Embryonic facial prominence (tissue), 1 donor: ENCODE data around the gene FMO4.
"Not testable (repeated sequence)": the region's sequence is repeated elsewhere in the genome, so short reads cannot be mapped to it uniquely, and the experiment has no call there.

Experiments
- DNase-seq: peaks from one replicate; pipeline ENCODE4 v3.0.0-alpha.2; 2016; ENCODE audit errors: extremely low spot score

Gene FMO4, protein sequence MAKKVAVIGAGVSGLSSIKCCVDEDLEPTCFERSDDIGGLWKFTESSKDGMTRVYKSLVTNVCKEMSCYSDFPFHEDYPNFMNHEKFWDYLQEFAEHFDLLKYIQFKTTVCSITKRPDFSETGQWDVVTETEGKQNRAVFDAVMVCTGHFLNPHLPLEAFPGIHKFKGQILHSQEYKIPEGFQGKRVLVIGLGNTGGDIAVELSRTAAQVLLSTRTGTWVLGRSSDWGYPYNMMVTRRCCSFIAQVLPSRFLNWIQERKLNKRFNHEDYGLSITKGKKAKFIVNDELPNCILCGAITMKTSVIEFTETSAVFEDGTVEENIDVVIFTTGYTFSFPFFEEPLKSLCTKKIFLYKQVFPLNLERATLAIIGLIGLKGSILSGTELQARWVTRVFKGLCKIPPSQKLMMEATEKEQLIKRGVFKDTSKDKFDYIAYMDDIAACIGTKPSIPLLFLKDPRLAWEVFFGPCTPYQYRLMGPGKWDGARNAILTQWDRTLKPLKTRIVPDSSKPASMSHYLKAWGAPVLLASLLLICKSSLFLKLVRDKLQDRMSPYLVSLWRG

DNA sequence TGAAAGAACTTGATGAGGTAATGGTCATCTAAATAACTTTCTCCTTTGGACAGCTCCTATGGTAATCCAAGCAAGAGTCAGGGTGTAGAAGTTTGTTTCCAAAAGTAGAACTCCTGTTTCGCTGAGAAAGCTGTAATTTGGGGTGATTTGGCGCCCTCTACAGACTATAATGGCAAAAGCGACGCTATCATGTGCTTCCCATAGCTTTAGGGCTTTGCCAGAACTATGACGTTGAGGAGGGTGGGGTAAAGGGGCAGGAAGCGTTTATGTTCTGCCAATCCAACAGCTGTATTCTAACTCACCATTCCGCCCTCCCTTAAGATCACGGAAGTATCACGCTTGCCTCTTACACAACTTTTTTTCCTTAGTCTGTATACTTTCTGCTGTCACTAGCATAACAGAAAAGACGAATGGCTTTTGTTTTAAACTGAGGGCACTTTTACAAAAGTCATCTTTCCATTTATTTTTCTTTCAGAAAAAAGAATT, at the start of gene FMO4:
Gene FMO4, plus strand, starts transcription at position 349 of the 486 bp plus-strand sequence. CDS start 5,643 bp downstream, outside the sequence.
- DNase-seq, result peak; percentile 99

DNA sequence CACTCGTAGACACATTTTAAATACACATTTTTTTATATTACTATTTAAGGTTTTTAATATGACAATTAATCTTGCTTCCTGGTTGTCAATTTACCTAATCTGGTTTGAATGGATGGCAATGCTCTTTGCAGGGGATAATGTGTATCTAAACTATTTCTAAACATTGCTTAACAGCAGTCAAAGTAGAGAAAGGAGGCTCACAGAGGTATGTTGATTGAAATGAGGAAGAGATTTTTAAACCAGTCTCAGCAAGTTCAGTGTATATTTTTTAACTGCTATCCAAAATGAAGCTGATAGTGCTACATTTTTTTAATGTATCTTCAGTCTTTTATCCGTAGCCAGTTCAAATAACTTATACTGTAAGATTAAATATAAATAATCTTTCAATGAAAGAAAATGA, 48.3 kb upstream of the FMO4 start:
- no peak for DNase-seq

DNA sequence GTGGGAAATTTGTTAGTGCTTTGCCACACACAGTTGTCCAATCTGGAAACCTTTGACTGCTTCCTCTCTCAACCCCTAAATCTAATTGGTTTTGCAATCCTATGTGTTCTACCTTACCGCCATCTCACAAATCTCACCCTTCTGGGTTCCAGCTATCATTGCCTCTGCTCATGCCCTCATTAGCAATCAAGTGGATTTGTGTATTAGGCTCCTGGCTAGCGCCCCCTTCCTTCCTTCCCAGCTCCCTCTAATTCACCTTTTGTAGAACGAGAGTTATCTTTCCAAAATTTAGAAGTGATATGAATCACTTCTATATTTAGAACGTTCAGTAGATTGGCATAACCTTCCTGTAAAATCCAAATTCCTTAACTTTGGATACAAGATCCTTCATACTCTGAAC, 47.1 kb upstream of the FMO4 start:
- no peak for DNase-seq

DNA sequence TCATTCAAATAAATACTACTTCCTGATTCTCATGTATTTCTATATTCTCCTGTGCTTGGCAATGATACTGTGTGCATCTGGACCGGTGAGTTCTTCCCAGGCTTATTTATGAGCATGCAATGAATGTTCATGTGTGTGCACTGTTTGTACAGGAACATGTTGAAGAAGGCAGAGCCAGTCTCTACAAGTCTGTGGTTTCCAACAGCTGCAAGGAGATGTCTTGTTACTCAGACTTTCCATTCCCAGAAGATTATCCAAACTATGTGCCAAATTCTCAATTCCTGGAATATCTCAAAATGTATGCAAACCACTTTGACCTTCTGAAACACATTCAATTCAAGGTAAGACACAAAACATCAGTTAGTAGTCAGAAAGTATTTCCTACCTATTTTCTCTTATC, 46.6 kb upstream of the FMO4 start:
- DNase-seq, result no peak

DNA sequence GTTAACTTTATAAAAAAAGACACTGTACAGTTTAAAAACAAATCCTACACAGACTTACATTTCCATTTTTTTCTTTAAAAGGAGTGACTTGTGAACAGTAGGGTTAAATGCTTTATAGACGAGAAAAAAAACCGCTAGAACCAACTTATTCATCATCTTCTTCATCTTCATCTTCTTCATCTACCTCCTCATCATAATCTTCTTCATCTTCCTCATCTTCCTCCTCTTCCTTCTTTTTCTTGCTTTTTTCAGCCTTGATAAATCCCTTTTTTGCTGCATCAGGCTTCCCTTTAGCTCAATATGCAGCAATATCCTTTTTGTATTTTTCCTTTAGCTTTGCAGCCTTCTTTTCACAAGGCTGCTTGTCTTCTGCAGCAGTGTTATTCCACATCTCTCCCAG, 43.2 kb upstream of the FMO4 start:
- no peak for DNase-seq

DNA sequence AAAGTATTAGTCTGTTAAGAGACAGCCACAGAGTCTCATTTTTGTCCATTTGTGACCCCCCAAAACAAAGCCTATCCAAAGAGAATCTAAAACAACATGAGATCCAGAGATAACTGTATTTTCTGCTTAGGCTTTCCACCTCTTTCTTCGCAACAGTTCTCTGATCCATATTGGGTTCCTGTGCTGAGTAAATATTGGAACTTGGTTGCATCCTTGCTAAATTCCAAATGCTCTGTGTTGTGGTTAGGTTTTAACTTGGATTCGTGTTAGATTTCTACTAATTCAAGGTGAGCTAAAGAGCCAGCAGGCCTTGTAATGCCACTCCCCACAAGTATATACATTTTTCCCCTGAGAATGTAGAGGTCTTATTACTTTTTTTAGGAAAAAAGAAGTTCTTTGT, 36.4 kb upstream of the FMO4 start:
- no peak for DNase-seq

DNA sequence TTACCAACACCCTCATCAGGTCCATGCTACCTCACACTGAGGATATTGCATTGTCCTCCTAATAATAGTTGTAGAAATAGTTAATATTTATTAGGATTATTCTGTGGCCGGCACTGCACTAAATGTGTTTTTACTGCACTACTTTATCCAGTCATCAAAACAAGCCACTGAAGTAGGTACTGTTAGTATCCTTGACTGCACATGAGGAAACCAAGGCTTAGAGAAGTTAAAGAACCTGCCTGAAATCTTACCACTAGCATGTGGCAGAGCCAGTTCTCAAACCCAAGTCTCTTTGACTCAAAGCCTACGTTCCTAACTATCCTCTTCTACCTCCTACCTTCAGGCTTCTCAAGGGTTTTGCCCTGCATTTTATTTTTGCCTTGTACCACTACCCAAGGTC, 34.7 kb upstream of the FMO4 start:
- DNase-seq, result no peak

DNA sequence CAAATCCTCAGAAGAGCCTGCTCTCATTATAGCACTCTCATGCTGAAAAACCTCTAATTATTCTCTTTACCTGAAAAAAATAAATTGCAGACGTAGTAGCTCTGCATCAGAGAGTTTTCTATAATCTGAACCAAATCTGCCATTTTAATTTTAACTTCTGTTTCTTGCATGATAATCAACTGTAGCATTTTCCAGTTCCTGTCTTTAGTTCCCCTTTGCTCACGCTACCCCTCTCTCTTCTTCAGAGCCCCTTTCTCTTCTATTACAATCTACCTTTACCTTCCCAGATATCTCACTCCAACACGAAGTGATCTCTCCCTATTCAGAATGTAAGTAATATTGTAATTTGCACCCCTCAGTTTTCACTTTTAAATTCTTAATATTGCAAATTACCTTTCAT, 34.3 kb upstream of the FMO4 start:
- no peak for DNase-seq

DNA sequence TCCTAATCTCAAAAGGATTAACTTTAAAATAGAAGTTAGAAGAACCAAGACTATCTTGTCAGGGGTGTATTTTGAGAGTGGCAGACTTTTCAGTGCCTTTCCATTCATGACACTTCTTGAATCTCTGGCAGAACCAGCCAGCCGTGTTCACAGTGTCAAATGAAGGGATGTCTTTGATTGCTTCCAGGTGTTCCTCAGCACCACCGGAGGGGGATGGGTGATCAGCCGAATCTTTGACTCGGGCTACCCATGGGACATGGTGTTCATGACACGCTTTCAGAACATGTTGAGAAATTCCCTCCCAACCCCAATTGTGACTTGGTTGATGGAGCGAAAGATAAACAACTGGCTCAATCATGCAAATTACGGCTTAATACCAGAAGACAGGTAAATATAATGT, 33.4 kb upstream of the FMO4 start:
- DNase-seq, result no peak

DNA sequence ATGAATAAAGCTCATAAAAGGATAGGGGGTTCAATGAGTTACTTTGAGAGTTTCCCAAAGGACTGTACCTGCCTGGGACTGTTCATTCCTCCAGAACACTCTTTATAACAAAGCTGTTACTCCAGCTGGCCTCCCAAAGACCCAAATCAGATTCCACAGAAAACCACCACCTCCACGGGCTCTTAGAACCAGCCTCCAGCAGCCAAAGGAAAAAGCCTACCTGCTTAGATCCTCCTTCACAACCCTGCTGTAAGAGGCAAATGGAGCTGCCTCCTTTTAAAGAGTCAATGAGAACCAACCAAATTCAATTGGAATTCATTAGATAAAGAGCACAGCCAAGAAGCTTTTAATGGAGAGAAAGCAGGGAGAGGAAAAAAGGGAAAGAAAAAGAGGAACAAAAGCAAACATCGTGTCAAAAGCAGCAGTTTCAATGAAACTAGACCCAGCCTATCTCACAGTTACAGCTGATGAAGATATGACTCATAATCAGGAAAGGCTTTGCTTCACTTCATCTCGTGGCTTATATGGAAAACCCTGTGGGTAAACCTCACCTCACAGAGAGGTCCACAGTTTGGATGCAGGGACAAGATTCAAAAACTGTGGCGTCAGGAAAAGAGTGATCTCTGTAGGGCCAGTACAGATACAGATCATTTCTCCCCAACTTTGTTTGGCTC, 27.8 kb upstream of the FMO4 start:
- no peak for DNase-seq

DNA sequence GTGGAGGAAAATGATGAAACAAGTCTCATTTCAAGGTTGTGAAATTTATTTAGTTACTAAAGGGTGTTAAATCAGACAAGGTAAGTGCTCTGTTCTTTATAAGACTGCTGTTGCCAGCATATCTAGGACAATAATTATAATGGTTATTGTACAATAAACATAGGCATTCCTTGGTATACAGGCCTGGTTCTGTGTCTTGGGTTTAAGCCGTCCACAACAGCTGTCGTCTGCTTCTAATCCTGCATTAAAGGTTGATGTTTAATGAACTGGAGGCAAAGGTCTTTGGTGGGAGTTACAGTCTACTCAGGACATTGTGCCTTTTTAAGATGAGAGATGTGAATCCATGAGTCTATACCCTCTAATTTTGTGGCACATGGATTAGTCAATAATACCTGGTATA, 23.4 kb upstream of the FMO4 start:
- no peak for DNase-seq

DNA sequence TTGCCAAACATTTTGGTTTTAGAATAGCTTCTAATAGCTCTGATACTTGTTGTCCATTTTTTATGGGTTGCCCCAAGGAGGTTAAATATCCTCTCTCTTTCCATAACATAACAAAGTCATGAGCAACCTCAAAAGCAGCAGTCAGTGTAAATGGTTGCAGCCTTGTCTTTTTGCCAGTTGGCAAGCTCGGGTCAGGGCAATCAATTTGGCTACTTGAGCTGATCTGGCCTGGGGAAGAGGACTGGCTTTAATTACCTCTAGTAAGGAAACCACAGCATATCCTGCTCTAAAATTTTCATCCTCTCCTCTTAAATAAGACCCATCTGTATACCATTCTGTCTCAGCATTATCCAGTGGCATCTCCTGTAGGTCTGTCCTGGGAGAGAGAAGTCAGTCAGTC, 21.2 kb upstream of the FMO4 start:
- DNase-seq, result peak; percentile 22

DNA sequence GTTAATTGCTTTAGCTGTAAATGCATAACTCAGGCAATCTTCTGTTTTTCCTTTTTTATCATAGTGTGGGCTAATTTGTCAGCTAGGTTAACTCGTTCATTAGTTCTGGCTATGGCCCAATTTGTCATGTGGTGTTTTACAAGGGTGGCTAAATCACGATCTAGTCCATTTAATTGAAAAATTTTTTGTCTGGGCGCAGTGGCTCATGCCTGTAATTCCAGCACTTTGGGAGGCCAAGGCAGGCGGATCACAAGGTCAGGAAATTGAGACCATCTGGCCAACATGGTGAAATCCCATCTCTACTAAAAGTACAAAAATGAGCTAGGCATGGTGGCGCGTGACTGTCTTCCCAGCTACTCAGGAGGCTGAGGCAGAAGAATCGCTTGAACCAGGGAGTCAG, 18.6 kb upstream of the FMO4 start:
- DNase-seq, result not testable (repeated sequence)

DNA sequence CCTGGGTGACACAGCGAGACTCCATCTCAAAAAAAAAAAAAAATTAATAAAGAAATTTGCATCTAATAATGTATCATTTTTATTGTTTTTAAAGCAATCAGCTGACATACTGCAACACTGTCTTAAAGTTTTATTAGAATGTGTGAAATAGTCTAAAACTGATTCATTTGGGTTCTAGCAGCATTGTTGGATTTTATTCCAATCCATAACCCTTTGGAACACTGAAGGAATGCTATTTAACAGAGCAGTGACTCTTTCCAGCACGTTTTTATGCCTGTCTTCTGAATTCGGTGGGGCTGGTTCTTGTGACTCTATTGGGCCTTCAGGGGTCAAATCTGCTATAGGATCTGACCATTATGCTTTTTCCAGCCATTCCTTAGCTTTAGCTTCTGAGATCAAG, 18.2 kb upstream of the FMO4 start:
- DNase-seq, result no peak

DNA sequence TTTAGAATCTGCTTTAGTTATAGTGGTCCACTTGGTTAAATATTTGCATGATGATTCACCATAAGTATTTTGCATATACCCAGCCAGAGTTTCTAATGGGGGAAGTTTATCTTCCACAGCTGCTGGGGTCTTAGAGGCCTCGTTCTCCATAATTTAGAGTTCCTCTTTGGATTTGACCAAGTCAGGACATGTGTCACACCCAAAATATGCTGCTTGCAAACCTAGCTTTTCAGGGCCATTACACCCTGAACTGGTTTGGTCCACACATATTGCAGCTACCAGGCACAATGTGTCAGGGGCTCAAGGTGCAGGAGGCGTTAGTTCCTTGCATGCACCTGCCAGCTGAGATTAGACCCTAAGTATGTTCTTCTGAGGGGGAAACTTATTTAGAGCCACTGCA, 17.1 kb upstream of the FMO4 start:
- no peak for DNase-seq

DNA sequence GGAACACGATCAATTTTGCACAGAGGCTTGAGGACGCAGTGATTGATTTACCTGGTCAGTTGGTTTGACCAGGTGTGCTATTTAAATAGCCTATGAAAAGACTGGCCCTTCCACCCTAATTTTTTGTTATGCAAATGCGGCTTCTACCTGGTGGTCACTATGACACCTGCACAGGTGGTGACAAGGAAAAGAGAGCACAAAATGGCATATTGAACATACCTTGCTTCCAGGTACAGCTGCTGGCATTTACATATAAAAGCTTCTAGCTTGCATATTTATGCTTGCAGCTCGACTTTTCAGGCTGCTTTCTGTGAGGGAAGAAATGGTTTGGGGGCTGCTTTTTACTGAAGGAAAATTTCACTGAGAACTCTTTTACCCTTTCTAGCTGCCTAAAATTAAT, 15.3 kb upstream of the FMO4 start:
- DNase-seq, result no peak

DNA sequence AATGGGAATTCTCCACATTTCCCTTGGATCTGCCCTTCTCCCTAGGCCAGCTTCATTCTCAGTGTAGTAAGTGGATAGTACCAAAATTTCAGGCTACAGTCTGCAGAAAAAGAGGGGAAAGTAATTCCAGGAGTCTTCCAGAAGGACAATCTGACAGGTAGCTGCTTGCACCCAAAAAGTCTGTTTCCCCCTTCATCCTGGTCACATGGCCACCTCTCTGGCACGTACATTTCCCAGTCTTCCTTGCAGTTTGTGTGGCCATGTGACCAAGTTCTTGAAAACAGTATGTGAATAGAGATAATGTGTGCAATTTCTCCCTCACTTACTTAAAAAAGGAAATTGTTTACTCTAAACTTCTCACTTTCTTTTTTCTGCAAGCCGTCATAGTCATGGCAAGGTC, 14.6 kb upstream of the FMO4 start:
- no peak for DNase-seq

DNA sequence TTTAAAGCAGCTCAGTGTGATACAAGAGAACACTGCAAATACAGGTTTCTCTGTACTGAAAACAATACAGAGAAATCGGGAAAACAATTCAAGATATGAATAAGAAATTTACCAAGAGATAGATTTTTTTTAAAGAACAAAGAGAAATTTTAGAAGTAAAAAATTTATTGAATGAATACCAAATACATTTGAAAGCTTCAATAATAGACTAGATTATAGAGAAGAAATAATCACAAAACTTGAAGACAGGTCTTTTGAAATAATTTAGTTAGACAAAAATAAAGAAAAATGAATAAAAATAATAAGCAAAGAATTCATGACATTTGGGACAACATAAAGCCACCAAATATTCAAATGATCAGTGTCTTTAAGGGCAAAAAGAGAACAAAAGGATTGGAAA, 13.6 kb upstream of the FMO4 start:
- DNase-seq, result no peak

DNA sequence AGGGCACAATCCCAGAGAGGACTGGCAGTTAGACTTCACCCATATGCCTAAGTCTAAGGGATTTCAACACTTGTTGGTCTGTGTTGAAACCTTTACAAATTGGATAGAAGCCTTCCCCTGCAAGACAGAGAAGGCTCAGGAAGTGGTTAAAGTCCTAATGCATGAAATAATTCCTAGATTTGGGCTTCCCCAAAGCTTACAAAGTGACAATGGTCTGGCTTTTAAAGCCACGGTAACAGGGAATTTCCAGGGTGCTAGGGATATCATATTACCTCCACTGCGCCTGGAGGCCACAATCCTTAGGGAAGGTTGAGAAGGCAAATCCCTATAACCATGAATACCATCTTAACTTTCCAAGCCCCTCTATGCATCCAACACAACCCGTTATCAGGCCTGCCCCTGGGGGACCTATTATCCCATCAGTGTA, 3.3 kb upstream of the FMO4 start:
- no peak for DNase-seq

DNA sequence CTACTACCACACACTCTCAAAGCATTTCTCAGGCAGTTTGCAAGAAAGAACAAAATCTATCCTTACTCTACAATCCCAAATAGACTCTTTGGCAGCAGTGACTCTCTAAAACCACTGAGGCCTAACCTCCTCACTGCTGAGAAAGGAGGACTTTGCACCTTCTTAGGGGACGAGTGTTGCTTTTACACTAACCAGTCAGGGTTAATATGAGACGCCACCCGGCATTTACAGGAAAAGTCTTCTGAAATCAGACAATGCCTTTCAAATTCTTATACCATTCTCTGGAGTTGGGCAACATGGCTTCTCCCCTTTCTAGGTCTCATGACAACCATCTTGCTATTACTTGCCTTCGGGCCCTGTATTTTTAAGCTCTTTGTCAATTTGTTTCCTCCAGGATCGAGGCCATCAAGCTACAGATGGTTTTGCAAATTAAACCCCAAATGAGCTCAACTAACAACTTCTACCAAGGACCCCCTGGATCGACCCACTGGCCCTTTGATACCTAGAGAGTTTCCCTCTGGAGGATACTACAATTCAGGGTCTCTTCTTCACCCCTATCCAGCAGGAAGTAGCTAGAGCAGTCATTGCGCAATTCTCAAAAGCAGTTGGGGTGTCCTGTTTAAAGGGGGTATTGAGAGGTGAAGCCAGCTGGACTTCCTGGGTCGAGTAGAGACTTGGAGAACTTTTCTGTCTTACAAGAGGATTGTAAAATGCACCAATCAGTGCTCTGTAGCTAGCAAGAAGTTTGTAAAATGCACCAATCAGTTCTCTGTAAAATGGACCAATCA, 2.0 kb upstream of the FMO4 start:
- DNase-seq, result no peak

DNA sequence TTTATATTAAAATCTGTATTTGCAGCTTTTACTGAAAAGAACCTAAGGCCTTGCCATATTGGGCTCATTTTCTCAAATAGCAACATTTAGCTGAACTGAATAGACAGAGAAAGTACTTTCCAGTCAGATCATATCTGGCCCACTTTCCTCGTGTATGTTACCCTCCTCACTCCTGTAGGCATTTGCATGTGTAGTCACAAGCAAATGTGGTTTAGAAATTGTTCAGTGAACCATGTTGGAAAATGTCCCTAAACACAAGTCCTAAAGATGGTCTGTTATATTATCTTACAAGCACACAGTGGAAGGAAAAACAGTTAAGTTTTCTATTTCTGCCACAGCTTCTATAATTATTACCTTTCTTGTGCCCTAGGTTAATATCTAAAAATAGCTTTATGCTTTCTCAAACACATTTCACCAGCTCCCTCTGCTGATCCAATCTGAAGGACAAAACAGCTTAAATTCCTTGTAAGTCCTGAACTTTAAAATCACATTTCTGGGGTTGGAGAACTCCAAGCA, 606 bp upstream of the FMO4 start:
- DNase-seq, result no peak

DNA sequence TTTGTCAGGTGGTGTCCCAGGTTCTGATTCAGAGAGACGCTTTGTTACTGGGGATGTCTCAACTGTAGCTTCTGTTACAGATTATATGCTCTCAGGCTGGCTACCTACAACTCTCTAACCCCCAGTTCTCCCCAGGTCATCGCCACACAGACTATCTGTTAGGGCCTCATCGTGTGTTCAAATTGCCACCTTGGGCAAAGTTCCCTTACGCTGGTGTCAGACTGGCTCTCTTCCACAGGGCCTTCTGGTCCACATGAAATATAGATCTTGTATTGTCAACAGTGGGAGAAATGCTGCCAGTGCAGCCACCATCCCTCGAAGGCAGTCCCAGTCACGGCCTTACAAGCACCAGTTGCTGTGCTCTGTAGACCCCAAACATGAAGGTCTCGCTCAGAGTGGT, 15.3 kb downstream of the FMO4 start:
- no peak for DNase-seq
